ENCODE data around the gene TSHR.

DNA sequence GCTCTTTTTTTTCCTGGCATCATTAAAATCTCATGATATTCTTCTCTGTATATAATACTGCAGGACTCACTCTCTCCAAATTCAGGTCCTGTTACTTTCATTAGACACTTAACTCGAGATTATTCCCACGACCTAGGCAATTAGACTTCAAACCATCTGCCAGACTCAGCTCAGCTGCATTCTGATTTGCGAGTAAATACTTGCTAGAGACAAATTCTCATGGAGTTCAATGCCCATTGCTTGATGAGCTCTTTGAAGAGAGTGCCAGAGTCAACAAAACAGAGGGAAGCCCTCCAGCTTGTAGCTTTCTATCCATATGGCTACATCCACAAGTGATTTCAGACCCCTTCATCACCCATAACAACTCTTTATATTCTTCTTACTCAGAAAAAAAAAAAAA is 177.0 kb downstream of the TSHR start:
- TF ChIP-seq, protein P1, sequence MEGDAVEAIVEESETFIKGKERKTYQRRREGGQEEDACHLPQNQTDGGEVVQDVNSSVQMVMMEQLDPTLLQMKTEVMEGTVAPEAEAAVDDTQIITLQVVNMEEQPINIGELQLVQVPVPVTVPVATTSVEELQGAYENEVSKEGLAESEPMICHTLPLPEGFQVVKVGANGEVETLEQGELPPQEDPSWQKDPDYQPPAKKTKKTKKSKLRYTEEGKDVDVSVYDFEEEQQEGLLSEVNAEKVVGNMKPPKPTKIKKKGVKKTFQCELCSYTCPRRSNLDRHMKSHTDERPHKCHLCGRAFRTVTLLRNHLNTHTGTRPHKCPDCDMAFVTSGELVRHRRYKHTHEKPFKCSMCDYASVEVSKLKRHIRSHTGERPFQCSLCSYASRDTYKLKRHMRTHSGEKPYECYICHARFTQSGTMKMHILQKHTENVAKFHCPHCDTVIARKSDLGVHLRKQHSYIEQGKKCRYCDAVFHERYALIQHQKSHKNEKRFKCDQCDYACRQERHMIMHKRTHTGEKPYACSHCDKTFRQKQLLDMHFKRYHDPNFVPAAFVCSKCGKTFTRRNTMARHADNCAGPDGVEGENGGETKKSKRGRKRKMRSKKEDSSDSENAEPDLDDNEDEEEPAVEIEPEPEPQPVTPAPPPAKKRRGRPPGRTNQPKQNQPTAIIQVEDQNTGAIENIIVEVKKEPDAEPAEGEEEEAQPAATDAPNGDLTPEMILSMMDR (IDR thresholded peaks at IDR 0.05): no peak
- no peak for TF ChIP-seq POLR2A (IDR thresholded peaks at IDR 0.05)

Measured in heart left ventricle (tissue), 13 donors.